ENCODE data around the gene SACM1L.

Gene SACM1L

GRCh38 chr3:45792516-45793172 is 103.4 kb downstream of the SACM1L start:
- DNase-seq: no peak

GRCh38 chr3:45793482-45794176 is 104.4 kb downstream of the SACM1L start:
- no peak for DNase-seq

- no peak for DNase-seq
These were observed 105.0 kb downstream of the SACM1L start for GRCh38 chr3:45794177-45794560.

- no peak for DNase-seq
These were observed 105.5 kb downstream of the SACM1L start for GRCh38 chr3:45794660-45795059.
